Activated naive CD4-positive, alpha-beta T cell treated with Interleukin-2 at 50 U/mL for 16 hours (primary cell): ENCODE results near the gene PMM2.
"Not testable (repeated sequence)": the region's sequence is repeated elsewhere in the genome, so short reads cannot be mapped to it uniquely, and the experiment has no call there.

ENCODE experiments used
- DNase-seq: peaks from one replicate; pipeline ENCODE4 v3.0.0-alpha.2; 2020

The PMM2 gene

DNA sequence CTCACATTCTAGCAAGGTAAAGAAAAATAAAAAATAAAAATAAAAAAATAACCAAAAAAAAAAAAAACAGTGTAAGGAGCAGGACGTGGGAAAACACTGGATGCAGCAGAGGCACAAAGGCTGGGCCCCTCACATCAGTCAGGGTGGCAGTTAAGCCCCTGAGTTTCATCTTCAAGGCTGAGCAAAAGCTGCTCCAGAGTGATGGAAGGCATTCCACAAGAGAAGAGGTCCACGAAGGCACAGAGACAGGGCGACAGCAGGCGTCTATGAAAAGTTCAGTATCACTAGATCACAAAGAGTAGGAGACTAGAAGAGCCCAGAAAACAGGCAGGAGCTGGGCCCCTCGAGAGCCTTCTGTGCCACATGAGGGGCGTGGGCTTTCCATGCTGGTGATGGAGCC is 12.2 kb upstream of the PMM2 start:
- DNase-seq, result no peak

DNA sequence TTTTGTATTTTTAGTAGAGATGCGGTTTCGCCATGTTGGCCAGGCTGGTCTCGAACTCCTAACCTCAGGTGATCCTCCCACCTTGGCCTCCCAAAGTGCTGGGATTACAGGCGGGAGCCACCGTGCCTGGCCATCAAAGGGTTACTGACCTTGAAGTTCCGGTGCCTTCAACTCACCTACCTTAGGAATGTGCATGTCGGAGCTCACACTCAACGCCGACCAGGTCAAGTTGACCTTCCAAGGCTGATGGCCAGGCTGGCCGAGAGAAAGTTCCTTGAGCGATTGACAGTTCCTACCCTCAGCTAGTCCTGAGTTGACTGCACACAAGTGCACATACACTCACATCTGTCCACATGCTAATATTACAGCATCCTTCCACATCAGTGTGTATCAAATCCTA is 11.3 kb upstream of the PMM2 start:
- not testable (repeated sequence) for DNase-seq

DNA sequence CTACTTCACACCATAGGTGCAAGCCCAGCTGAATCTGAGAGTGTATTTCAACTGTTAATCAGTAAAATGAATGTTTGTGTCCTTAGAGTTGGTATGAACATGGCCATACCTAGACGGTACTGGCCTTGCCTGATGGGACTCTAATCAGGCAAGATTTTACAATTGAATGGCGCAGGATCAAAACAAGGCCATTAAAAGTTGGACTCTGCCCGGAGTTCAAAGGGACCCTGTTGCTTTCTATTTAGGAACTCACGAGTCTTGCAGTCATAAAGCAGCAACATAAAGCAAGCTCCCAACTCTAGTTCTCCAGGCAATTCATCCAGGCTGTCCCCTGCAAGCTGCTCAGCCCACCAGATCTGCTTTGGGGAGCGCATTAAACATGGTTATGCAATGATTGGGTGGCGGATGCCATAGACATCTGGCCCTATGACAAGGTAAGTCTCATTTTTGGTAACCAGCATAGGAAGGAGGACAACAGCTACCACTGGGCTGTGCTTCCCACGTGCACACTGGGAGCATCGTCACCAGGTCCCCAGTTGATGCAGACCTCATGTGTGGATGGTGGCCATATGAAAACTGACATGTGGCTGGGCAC is 9.0 kb upstream of the PMM2 start:
- DNase-seq, result no peak

DNA sequence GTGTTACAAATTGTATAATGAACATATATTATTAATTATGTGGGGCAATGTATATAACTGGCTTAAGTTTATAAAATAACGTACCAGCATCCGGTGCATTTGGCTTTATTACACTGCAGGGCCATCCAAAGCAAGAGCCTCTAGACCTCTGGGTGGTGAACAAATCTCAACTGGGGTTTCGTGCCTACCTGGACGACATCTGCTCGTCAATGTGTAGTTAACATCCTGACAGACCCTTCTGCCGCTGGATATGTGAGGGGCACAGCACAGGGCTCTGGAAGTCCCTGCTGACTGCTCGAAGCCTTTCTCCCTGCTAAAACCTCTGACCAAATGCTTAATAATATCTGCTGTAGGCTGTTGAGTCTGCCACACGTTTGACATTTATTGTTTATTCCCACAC is 2.5 kb upstream of the PMM2 start:
- DNase-seq, result no peak

DNA sequence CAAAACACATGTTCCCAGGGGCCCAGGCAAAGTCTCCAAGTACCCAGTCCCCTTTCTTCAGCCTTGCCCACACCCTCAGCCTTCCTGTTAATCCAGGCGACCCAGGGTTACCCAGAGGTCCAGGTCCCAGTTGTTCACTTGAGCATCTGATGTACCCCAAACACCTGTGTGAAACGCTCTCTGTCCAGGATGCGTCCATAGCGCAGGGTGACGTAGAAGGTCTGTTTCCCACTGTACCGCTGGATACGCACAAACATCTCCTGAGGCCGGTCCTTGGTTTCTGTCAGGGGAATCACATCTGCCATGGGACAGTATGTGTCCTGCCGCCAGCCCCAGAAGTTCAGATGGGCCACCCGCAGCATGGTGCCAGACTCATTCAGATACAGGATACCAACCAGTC is 1.8 kb upstream of the PMM2 start:
- DNase-seq, result no peak

DNA sequence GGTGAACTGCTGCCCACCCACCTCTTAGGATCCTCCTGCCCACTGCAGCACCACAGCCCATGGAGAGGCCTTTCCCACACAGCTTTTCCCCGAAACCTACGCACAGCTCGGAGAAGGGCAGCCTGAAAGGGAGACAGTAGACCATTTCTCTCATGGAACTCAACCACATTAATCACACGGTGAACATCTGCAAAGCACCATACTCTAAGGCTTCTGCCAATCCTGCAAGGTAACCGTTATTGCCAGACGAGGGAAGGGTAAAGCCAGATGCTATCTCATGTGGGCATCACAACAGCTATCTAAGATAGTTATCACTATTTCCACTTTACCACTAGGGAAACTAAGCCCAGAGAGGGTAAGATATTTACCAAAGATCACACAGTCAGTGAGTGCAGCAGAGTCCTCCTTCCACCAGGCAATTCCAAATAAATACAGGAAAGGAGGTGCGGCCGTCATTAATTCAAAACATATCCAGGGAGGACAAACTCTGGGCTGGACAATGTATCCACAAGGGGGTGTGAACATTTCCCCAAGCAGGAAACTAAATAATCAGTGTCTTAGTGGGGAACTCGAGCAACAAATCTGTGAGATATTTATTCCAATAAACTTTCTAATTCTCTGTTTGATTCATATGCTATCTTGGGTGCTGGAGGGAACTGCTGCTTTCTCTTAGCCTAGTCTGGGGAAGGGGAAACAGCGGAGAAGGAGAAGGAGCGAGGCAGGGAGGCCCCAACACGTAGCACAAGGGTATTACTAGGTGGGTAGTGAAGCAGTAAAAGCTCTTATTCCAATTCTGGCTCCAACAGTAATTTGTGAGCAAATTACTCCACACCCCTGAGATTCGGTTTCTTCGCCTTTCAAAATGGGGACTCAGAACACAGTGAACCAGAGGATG is 923 bp upstream of the PMM2 start:
- DNase-seq, result no peak

DNA sequence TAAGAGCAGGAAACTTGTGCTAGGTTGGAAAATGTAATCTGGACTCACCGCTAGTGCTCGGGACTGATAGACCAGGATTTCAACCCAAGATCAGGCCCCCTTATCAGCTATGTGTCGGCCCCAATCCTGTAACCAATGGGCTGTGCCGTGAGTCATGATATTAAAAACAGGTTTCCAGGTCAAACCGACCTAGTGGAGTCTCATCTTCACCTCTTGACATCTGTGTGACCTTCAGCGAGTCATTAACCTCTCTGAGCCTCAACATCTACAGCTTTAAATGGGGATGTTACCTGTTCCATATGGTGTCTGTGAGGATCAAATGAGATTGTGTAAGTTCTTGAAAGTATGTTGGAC is 512 bp downstream of the PMM2 start:
- DNase-seq, result peak; percentile 37

DNA sequence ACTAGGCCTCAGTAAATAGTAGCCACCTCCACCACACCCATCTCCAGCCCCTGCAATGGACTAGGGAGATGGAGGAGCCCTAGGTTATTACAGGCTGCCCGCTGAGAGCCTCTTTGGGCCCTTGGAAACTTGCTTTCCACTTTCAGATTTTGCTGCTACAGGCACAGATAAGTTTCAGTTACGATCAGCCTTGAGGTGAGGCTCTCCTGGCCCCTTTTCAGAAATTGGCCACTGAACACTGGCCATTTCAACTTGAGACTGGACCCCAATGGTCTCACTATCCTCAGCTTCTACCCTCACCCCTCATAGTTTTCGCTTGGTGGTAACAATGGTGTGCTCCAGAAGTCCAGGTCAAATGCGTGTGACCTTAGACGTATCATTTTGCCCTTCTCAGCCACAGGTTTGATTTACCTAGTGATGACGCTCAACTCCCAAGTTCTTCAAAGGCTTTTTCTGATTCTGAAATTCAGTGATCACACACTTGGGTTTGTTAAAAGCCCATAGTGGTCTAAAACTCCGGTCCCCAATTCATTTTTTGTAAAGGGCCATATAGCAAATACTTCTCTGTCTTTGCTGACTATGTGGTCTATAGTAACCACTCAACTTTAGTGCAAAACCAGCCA is 1.0 kb downstream of the PMM2 start:
- DNase-seq, result no peak

DNA sequence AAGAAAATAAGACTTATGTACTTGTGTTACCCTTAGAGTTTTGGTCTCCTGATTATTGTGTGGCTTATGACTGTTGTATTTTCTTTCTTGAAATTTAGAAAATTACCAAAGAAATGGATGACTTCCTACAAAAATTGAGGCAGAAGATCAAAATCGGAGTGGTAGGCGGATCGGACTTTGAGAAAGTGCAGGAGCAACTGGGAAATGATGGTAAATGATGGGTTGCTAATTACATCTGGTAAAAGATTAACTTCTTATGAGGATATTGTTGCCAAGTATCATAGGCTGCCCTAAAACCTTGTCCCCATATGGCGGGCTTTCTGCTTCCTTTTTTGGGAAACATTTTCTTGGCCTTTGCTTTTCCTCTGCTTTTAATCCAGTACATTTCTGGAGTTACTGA is 4.1 kb downstream of the PMM2 start:
- DNase-seq, result no peak

DNA sequence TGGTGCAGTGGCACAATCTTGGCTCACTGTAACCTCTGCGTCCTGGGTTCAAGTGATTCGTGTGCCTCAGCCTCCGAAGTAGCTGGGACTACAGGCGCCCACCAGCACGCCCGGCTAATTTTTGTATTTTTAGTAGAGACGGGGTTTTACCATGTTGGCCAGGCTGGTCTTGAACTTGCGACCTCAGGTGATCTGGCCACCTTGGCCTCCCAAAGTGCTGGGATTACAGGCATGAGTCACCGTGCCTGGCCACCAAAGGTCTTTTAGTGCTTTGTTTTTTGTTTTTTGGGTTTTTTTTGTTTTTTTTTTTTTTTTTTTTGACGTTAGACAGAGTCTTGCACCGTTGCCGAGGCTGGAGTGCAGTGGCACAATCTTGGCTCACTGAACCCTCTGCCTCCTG is 6.1 kb downstream of the PMM2 start:
- not testable (repeated sequence) for DNase-seq

DNA sequence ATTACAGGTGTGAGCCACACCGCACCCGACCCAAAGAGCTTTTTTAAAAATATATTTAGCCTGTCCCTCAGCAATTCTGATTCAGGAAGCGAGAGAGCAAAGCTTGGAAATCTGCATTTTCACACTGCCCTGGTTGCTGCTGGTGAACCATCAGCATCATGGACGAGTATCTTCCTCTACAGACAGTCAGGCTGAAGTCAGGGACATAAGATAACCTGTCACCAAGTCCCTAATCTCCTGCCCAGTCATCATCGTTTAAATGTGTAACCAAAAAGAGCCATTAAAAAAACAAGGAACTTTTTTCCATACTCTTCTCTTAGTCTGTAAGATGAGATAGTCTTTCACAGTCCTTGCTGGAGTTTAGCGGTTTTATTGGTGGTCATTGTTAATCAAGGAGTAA is 6.7 kb downstream of the PMM2 start:
- no peak for DNase-seq

DNA sequence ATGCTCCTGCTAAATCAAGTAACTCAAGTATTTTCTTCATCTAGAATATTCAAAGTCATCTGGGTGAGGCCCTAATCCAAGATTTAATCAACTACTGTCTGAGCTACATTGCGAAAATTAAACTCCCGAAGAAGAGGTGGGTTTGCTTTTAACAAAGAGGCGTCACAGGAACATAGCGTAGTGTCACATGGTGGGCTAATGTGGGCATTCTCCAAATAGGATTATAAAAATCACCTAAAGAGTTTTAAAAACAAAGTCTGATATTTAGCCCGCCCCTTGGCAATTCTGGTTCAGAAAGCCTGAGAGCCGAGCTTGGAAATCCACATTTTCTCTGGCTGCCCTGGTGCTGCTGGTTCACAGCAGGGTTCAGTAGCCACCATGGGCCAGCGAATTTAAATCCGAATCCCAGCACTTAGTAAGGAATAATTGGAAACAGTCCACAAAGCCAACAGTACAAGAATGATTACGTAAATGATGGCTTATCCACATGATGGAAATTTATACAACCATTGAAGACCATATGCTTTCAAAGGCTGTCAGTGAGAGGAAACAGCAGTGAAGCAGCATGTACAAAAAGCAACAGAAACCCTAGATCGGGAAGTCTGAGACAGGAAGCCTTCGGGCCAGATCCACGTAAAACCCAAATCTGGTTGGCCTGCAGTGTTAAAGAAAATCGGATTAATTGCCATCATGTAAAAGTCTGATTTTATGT is 8.8 kb downstream of the PMM2 start:
- DNase-seq, result no peak

DNA sequence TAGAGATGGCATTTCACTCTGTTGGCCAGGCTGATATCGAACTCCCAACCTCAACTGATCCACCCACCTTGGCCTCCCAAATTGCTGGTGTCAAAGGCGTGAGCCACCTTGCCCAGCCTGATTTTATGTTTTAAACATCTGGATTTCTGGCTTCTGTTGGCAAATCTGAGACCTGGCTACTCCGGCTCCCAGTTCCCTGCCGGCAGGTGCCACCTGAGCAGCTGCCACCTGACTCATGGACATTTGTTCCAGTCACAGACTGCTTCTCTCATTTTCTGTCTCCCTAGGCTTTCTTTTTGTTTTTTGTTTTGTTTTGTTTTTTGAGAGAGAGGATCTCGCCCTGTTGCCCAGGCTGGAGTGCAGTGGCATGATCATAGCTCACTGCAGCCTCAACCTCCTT is 9.6 kb downstream of the PMM2 start:
- no peak for DNase-seq

DNA sequence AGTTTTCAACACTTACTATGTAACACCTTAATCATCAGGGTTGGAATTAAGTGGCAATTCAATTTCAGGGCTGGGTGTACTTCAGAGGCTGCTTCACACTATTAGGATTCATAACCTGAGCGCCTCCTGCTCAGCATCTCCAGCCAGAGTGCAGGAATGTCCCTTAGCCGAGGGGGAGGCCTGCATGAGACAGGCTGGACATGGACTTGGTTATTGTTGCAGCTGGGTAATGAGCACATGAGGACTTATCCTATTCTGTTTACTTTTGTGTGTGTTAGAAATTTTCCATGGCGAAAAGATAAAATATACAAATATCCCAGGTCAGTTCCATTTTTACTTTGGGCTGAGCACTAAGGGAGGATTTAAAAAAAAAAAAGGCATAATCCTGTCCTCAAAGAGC is 10.4 kb downstream of the PMM2 start:
- no peak for DNase-seq

DNA sequence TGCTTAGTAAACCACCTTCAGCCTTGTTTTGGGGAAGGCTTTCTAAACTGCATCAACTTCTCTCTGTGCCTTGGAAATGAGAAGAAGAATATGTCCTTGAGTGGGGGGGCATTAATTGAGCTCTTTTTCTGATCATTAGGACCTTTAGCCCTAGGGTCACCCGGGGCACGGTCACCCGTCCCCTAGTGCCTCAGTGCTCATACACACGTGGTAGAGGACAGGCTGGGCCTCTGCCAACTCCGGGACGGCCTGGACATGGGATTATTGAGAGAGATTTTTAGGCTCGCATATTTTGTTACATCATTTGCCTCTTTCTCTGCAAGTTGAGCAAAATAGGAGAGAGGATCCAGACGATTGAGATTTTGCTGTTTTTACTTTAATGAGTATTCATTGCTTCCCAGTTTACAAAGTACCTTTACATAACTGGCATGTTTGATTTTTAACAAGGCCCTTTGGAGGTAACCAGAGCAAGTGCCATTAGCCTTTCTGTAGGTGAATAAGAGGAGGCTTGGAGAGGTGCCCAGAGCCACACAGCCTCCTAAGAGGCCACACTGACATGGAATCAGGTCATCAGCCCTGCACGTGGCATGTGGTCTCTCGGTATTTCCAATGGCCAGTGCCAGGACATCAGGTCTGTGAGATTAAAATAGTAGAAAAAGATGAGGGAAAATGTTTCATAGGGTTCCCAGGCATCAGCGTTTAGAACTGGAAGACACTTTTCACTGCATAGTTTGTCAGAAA is 11.1 kb downstream of the PMM2 start:
- no peak for DNase-seq

DNA sequence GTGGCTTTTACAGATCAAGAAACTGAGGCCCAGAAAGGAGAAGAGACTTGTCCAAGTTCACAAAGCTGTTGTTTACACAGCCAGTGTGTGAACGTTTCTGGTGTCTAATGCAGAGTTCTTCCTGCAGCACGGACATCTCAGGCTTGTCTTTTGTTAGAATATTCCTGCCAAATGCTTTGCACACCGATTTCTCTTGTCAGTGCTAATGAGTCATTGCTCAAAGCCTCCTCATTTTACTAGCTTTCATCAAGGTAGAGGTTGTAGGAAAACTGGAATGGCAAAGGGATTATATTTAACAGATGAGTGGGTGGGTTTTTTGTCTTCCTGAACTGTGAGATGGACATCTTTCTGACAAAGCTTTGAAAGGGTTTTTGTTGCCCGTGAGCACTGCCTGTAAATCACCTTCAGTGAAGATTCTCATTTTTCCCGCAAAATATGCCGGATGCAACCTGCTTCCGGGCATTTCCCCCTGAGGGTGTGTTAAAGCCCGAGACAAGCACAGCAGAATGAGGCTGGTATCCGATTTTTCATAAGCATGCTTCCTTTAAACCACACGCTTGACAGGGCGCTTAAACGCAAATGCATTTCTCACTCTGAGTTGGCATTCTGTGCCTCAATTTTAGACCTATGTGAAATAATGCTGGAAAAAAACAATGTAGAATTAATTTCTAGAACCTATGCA is 14.7 kb downstream of the PMM2 start:
- no peak for DNase-seq

DNA sequence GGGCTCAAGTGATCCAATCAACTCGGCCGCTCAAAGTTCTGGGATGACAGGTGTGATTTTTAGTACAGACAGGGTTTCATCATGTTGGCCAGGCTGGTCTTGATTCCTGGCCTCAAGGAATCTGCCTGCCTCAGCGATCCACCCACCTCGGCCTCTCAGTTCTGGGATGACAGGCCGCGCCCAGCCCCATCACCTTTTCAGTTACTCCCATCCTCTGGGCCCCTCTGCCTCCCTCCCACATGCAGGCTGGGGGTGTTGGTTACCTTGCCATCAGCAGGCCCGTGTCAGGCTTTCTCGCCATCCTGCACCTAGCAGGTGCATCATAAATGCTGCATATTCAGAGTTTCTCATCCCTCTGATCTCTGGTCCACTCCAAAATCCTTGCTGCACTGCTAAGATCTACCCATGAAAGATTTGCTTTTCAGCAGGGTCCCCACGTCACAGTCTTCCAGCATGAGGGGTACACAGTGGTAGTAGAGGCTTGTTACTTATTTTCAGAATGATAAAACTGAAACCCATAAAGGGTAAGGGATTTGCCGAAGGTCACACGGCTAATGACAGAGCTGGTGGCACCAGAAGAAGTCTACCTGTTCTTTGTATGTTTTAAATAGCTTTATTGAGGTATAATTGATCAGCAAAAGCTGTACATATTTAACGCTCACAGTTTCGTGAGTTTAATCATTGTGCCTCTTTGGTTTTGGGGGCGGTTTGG is 16.6 kb downstream of the PMM2 start:
- no peak for DNase-seq

DNA sequence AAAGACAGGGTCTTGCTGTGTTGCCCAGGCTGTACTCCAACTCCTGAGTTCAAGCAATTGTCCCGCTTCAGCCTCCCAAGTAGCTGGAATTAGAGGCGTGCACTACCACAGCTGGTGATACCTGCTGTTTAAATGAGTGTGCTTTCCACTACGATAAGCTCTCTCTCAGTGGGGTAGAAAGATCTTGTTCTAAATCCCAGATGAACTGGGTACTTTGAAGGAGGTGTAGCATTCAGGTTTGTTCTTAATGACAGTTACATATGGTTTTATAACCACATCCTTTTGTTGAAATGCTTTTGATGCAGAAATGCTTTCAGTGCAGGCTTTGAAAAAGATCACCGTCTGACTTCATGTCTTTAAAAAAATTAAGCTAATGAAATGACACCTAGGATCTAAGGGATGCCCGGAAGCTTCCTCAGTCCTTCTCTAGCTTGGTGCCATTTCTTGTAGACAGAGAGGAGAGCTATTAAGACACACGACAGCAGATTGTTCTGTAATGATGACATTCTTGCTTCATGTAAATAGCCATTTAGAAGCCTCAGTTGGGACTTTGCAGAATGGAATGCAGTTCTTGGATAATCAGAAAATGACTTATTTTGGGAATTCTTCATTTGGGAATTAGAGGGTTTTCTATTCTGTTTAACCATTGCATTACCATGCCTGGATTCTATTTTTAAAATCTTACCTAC is 19.5 kb downstream of the PMM2 start:
- no peak for DNase-seq

DNA sequence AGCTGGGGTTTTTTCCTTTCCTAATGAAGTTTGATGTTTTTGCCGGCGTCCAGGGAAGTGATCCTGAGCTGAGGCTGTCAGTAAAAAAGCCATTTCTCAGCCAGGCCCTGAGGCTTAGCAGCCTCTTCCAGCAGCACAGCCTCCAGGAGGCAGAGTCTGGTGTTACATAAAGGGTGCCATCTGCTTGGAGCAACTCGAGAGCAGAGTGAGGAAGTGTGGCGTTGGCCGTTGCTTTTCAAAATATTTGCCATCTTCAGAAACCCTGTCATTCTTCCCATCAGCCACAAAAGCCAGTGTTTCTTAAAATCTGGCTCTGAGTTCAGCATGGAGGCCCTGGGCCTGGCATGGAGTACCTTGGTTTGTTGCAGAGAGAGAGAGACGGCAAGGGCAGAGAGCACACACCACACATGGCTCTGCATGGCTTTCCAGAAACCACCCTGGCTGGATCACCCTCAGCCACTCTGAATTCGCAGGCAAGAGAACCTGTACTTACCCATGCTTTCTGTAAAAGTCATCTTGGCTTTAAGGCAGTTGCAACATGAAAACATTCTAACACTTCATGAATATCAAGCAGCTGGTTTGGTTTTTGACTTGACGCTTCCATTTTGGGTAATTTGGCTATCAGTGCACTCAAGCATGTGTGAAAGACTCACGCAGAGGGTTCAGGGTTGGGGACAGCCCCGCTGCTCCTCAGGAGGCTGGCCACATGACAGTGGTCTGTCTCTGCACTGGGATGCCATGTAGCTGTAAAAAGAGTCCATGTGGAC is 21.0 kb downstream of the PMM2 start:
- DNase-seq, result no peak

DNA sequence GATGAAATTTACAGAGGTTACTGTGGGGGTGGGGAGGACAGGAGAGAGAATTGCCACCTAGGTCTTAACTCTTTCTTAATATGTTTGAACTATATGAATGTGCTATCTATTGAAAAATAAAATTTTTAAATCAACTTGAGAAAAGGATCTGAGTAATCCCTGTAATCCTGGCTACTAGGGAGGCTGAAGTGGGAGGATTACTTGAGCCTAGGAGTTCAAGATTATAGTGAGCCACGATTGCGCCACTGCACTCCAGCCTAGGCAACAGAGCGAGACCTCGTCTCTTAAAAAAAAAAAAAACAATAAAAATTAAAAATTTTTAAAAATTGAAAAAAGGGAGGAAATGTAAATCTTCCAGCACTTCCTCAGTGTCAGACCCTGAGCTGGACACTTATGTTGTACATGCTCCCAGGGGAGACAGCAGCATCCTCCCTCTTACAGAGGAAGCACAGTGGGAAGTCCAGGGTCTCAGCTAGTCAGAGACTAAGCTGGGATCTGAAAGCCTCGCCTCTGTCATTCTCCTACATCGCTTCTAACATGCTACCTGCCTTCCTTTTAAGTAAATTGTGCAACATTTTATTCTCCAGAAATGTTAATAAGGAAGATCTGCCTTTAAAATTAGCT is 21.9 kb downstream of the PMM2 start:
- no peak for DNase-seq
